Activated CD4-positive, alpha-beta T cell treated with anti-CD3 and anti-CD28 coated beads for 48 hours (primary cell): Measurements from ENCODE around the gene NBPF1.
"Not testable (repeated sequence)": the region's sequence is repeated elsewhere in the genome, so short reads cannot be mapped to it uniquely, and the experiment has no call there.

Experiments
- DNase-seq: peaks from one replicate; pipeline ENCODE4 v3.0.0-alpha.2; 2020

NBPF1 gene

DNA sequence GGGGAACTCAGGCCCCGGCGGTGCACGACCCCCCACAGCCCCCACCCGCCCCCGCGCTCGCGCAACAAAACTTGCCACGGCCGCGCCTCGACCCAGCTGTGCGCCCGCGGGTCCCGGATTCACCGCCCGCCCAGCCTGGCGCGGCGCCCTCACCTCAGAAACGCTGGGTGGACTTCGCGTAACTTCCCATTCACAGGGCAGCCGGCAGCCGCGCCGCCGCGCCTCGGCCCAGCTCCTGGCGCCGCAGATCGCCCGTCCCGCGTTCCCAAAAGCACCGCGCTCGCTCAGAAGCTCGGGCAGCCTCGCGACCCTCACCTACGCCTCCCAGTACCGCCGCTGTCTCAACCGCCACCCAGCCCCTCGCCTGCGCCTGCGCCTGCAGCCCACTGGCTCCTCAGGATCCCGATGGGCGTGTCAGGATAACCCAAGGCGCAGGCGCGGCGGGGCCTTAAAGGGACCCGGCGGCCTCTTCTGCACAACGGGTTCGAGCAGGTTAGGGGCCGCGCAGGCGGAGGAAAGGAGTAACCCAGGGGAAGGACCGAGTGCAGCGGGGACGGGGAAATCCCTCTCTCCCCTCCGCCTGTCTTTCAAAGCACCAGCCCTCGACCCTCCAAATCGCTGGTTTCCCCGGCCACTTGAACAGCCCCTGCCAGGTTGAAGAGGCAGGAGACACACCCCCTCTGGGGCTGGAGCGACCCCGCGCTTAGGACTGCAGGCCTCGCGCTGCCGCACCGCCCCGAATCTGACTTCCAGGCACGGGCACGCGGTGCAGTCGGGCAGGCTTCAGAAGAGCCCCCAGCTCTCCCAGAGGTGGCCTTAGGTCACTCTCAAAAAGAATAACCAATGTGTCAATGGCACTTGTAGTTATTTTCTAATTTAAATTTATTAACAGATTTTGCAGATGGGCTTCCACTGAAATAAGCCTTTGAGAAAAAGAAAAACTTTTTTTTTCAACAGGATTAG lies at the start of gene NBPF1:
Gene NBPF1, minus strand, starts transcription at position 380 of the 963 bp plus-strand sequence.
- peak; percentile 96 for DNase-seq

DNA sequence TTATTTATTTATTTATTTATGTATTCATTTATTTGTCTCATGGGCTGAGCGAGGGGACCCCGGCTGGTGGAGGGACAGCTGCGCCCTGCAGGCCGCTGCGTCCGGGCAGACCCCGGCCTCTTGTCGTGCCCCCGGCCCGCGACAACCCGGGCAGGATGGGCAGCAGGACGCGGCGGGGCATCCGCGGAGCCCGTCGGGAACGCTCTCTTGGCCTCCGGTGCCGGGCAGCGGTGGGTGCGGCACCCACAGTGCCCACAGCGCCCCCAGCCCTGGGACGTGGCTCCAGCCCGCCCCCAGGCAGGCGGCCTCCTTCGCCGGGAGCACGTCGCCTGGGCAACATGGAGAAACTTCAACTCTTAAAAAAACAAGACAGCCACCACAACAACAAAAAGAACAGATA lies 44.9 kb upstream of the NBPF1 start:
- DNase-seq: not testable (repeated sequence)

DNA sequence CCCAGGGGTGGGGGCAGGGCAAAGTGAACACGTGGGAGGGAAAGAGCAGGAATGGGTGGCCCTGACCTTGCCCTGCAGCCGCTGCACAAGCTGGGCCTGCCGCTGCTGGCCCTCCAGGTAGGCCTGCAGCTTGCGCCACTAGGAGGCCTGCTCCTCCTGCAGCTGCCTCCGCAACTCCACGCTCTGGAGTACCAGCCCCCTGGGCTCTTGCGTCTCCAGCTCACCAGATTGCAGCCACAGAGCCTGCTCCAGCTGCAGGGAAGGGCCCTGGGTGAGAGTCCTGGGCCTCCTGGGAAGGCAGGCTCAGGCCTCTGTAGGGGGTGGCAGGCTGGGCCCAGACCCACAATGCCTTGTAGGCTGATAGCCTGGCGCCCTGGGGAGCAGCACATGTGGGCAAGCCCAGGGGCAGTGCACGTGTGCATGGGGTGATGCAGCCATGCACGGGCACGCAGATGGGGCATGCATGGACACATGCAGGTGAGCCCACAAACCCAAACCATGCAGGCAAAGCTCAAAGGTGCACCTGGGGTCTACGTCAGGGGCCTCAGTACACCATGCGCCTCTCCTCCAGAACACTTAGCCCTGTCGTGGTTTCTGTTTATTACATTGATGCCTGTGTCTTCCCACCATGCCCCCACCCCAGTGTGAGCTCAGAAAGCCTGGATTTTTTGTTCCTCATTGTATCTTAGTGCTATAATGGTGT lies 43.8 kb upstream of the NBPF1 start:
- DNase-seq: not testable (repeated sequence)

DNA sequence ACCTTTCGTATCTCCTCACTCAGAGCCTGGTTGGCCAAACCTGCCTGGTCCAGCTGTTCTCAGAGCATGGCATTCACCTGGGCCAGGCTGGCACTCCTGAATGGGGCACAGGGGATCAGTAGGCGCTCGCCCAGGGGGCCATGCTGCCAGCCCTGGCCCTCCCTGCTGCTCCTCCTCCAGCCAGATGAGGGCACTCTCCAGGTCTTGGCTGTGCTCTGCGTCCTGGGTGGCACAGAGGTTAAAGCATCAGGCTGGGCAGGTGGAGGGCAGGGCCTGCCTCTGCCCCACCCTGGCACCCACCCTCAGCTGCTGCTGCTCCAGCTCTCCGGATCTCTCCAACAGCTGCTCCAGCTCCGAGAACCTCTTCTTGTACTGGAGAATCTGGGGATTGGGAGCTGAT lies 43.2 kb upstream of the NBPF1 start:
- not testable (repeated sequence) for DNase-seq

GRCh38 chr1:16651560-16651959 lies 38.2 kb upstream of the NBPF1 start:
- peak; percentile 3 for DNase-seq

- DNase-seq: peak; percentile 2
Measured at GRCh38 chr1:16649960-16650359, 36.6 kb upstream of the NBPF1 start.

DNA sequence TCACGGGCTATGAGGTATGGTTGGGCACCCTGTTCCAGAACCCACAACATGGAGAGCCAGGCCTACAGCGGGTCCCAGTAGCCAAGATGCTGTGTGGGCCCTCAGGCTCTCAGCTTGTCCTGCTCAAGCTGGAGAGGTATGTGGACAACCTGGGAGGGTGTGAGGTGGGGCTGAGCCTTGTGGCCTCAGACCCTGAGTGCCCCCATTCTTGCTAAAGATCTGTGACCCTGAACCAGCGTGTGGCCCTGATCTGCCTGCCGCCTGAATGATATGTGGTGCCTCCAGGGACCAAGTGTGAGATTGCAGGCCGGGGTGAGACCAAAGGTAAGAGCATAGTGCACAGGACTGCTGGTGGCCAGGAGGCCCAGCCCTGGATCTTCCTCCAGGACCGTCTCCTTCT lies 36.0 kb upstream of the NBPF1 start:
- peak; percentile 35 for DNase-seq

- DNase-seq: not testable (repeated sequence)
Measured at GRCh38 chr1:16648756-16649155, 35.4 kb upstream of the NBPF1 start.

- DNase-seq: peak; percentile 1
Measured at GRCh38 chr1:16648250-16648649, 34.9 kb upstream of the NBPF1 start.

GRCh38 chr1:16647179-16648176 lies 34.1 kb upstream of the NBPF1 start:
- peak; percentile 58 for DNase-seq

GRCh38 chr1:16646716-16647115 lies 33.4 kb upstream of the NBPF1 start:
- peak; percentile 1 for DNase-seq

DNA sequence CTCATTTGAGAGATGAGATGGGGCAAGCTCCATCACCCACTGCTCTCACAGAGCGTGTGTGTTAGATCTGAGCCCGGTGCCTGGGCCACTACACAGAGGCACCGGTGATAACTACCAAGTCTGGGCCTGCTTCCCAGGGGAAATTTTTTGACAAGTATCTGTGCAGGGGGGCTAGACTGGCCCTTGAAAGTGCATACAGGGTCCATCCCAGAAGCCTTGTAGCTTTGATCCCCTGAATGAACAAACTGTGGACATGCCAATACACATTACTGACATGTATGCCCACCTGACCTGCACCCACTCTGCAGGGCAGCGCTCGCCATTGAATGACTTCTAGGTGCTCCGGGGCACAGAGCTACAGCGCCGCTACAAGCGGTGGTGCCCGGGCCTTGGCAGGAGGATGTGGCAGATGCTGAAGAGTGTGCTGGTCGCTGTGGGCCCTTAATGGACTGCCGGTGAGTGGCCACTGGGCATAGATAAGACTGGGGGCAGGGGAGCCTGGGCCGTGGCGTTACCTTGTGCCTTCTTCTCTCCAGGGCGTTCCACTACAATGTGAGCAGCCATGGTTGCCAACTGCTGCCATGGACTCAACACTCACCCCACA lies 32.8 kb upstream of the NBPF1 start:
- peak; percentile 20 for DNase-seq

DNA sequence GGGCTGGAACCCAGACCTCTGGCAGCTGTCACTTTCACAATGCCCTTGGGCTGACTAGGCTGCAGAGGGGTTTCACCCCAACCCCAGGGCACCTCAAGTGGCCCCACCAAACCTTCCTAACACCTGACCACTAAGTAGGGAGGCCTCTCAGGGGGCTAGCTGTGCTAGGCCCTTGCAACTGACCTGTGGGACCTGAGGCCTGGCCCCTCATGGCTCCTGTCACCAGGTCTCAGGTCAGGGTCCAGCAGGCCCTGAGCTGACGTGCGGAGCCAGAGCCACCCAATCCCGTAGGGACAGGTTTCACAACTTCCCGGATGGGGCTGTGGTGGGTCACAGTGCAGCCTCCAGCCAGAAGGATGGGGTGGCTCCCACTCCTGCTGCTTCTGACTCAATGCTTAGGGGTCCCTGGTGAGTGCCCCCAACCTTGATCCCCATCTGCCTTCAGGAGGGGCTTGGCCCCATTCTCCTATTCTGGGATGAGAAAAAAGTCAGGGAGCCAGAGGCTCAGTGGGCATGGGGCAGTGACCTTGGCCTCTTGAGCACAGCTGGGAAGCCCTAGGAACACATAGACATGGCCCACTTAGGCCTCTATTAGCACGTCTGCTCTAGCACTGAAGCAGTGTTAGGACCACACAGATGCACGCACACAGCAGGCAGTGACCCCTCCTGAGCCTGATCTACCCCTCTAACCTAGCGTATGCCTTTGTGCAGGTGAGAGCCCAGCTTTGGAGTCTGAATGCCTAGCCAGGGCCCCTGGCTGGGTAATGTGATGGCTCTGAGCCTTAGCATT lies 32.1 kb upstream of the NBPF1 start:
- DNase-seq: peak; percentile 9

- peak; percentile 100 for DNase-seq
Measured at GRCh38 chr1:16644482-16645270, 31.3 kb upstream of the NBPF1 start.

DNA sequence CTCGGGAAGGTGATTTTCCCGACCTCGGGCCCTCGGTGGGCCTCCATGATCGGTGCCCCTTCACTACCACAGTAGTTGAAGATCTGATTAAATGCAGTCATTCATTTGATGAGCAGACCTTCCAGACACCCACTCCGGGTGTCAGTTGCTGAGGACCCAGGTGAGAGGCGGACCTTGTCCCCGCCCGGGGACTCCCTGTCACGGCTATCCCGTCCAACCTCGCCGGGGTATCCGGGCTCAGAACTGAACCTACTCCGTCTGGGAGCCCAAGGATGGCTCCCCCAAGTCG lies 30.8 kb upstream of the NBPF1 start:
- DNase-seq: no peak

DNA sequence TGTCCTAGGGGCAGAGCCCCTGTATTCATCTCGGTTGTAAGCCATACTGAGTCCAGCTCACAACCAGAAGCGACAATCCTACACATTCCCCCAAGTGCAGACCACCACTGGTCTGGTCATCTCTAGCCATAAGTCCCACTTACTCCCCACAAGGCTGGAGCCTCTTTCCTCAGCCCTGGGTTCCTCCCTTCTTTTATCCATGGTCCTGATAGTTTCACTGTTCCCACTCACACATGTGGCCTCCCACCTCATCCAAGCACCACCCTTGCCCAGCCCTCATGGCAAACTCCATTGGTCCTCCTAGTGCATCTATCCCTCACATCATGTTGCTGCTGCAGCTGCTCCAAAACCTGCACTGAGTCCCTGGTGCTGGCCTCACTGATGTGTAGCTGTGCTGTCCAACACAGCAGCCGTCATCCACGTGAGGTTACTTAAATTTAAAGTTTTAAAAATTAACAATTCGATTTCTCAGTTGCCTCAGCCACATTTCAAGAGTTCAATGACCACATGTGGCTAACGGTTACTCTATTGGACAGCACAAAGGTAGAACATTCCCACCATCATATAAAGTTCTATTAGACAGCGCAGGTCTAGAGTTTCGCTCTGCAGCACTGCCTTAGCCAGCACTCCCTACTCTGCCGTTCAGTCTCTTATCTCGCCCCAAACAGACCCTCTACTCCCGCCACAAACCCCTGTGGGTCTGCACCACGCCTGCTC lies 30.3 kb upstream of the NBPF1 start:
- DNase-seq: peak; percentile 25

DNA sequence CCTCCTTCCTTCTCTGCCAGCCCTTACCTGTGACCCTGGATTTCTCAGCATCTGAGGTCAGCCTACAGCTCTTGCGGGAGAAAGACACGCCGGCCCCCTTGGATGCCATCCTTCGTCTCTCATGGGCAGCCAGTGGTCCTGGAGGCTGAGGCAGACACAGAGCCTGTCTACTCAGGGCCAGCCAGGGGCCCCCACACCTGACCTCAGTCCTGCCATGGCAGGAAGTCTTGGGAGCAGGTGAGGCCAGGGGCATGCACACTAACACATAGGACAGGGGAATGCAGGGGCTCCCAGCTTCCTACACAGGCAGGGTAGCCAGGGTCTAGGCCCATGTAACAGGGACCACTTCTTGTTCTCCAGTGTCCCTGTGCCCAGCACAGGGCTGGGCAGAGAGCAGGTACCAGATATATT lies 29.6 kb upstream of the NBPF1 start:
- DNase-seq: peak; percentile 12

- DNase-seq: peak; percentile 7
Measured at GRCh38 chr1:16642025-16642966, 28.9 kb upstream of the NBPF1 start.
